ENCODE data around the gene C5orf47. TPM values are rescaled to one million over a fixed set of nuclear protein-coding genes. Genes with fewer than 3 reads are reported as not detected.

The C5orf47 gene
- total and polyA plus RNA-seq, 4 donors, result 0.06 to 0.10 (median 0.09) TPM; not detected in 1

DNA sequence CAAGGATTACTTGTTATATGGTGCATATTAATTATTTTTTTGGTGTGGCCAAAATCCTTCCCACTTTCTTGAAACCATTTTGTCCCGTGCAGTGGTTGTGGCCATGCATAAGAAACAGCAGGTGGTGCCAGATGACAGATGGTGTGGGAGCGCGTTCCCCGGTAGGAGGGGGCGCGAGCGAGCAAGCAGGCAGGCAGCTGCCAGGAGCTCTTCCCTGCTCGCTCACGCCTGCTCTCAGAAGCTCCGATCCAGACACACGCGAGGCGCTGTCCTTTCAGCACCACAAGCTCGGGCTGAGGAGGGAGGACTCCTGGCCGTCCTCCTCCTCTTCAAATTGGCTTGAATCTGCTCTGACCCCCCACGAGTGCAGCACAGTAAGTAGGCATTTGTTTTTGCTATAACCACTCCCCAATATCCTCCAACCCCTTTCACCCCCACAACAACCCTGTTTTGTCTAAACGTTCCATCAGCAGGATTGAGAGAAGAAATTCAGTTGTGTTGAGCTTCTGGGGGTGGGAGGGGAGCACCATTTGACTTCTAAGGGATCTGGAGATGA, 56.6 kb downstream of the C5orf47 start, which contains the start of gene NSG2:
Gene NSG2 (plus strand): TSS at position 237 of the 556 bp plus-strand sequence. CDS start 1,050 bp downstream, outside the sequence.
- no peaks in the 10 kb centered on the region for H3K4me1 ChIP-seq (ENCODE audit: control insufficient read depth in 5 of 5, insufficient read depth in 5 of 5, low read length in 5 of 5)
- TF ChIP-seq, protein P1, sequence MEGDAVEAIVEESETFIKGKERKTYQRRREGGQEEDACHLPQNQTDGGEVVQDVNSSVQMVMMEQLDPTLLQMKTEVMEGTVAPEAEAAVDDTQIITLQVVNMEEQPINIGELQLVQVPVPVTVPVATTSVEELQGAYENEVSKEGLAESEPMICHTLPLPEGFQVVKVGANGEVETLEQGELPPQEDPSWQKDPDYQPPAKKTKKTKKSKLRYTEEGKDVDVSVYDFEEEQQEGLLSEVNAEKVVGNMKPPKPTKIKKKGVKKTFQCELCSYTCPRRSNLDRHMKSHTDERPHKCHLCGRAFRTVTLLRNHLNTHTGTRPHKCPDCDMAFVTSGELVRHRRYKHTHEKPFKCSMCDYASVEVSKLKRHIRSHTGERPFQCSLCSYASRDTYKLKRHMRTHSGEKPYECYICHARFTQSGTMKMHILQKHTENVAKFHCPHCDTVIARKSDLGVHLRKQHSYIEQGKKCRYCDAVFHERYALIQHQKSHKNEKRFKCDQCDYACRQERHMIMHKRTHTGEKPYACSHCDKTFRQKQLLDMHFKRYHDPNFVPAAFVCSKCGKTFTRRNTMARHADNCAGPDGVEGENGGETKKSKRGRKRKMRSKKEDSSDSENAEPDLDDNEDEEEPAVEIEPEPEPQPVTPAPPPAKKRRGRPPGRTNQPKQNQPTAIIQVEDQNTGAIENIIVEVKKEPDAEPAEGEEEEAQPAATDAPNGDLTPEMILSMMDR (IDR thresholded peaks at IDR 0.05; ENCODE audit: control extremely low read depth, extremely low read depth), result peak; percentile 18
- 4 to 5% methylated on average over 17 of the region's 17 CpGs for WGBS, 2 donors
- no peak within 1 kb of the TSS for H3K9ac ChIP-seq (ENCODE audit: insufficient read depth in 1 of 2, low read length in 2 of 2)
- H3K36me3 ChIP-seq (ENCODE audit: control insufficient read depth in 4 of 4, insufficient read depth in 4 of 4, low read length in 4 of 4), result no peaks in the 10 kb centered on the region
- peak; percentile 75 for ATAC-seq (ENCODE audit: insufficient read depth, low FRiP score)
- no peaks in the 10 kb centered on the region for H3K9me3 ChIP-seq (ENCODE audit: control insufficient read depth in 4 of 4, insufficient read depth in 3 of 4, low read length in 3 of 4)
- no peaks in the 10 kb centered on the region for H3K27me3 ChIP-seq (ENCODE audit: control insufficient read depth in 3 of 3, insufficient read depth in 3 of 3, low read length in 2 of 3)
- peak; percentile 95 to 98 (median 96) for DNase-seq
- no peak within 1 kb of the TSS for H3K4me3 ChIP-seq
- no peak within 1 kb of the TSS for H3K27ac ChIP-seq (ENCODE audit: low read depth in 1 of 2, low read length in 1 of 2)

GRCh38 chr5:174046558-174046957, 57.6 kb downstream of the C5orf47 start:
- ATAC-seq (ENCODE audit: insufficient read depth, low FRiP score) (no peak), DNase-seq (no peak)
- Histone ChIP-seq H3K27ac (ENCODE audit: low read depth in 1 of 2, low read length in 1 of 2) (no peak overlapping the region), H3K9ac (ENCODE audit: insufficient read depth in 1 of 2, low read length in 2 of 2) (no peak overlapping the region), H3K36me3 (ENCODE audit: control insufficient read depth in 4 of 4, insufficient read depth in 4 of 4, low read length in 4 of 4) (no peaks in the 10 kb centered on the region), H3K27me3 (ENCODE audit: control insufficient read depth in 3 of 3, insufficient read depth in 3 of 3, low read length in 2 of 3) (no peaks in the 10 kb centered on the region), H3K4me1 (ENCODE audit: control insufficient read depth in 5 of 5, insufficient read depth in 5 of 5, low read length in 5 of 5) (no peaks in the 10 kb centered on the region), H3K9me3 (ENCODE audit: control insufficient read depth in 4 of 4, insufficient read depth in 3 of 4, low read length in 3 of 4) (peaks cover 0 to 3% (median 0%) of the 10 kb centered on the region in 4 donors), H3K4me3 (no peak overlapping the region)
- TF ChIP-seq, protein P1 (IDR thresholded peaks at IDR 0.05; ENCODE audit: control extremely low read depth, extremely low read depth), result no peak
- WGBS, 2 donors, result 72 to 83% methylated on average over 5 of the region's 5 CpGs

GRCh38 chr5:174047472-174048099, 58.6 kb downstream of the C5orf47 start:
- H3K9ac ChIP-seq (ENCODE audit: insufficient read depth in 1 of 2, low read length in 2 of 2), result no peak overlapping the region
- TF ChIP-seq, protein P1 (IDR thresholded peaks at IDR 0.05; ENCODE audit: control extremely low read depth, extremely low read depth), result no peak
- DNase-seq, result no peak
- no peaks in the 10 kb centered on the region for H3K27me3 ChIP-seq (ENCODE audit: control insufficient read depth in 3 of 3, insufficient read depth in 3 of 3, low read length in 2 of 3)
- H3K9me3 ChIP-seq (ENCODE audit: control insufficient read depth in 4 of 4, insufficient read depth in 3 of 4, low read length in 3 of 4), result peaks cover 0 to 3% (median 0%) of the 10 kb centered on the region in 4 donors
- 75 to 83% methylated on average over 4 of the region's 4 CpGs for WGBS, 2 donors
- no peaks in the 10 kb centered on the region for H3K36me3 ChIP-seq (ENCODE audit: control insufficient read depth in 4 of 4, insufficient read depth in 4 of 4, low read length in 4 of 4)
- no peaks in the 10 kb centered on the region for H3K4me1 ChIP-seq (ENCODE audit: control insufficient read depth in 5 of 5, insufficient read depth in 5 of 5, low read length in 5 of 5)
- ATAC-seq (ENCODE audit: insufficient read depth, low FRiP score), result no peak
- no peak overlapping the region for H3K27ac ChIP-seq (ENCODE audit: low read depth in 1 of 2, low read length in 1 of 2)
- H3K4me3 ChIP-seq, result no peak overlapping the region
